MM.1S (cell line): ENCODE results near the gene DENND5A.

Experiments
- EZH2 ChIP-seq: fragments of 300-600 bp; sonication (generic); optimal IDR thresholded peaks from 2 replicates; pipeline ENCODE3; 2017; ENCODE audit warnings: low read depth, mild to moderate bottlenecking, antibody characterized with exemption, low read length, mixed read lengths
- TF ChIP-seq, protein P1 (sequence below): fragments of 300-600 bp; sonication (generic); IDR thresholded peaks from 2 replicates; pipeline ENCODE4 v1.5.1; 2016; ENCODE audit warnings: antibody characterized with exemption, low read length, mixed read lengths

DNA sequence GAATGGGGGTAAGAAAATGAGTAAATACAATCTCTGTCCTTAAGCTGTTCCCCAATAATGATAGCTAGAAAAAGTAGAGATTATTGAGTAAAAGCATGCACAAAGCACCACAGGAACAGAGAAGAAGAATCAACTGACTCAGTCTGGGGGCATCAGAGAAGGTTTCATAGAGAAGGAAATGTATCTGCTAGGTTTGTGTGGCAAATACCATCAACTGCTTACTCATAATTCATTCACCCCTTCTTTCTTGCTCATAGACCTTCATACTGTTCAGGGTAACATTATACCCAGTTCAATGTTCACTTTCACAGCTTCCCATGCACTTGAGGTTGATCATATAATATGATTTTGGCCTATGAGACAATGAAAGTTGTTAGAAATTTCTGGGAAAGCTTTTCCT lies 88.6 kb downstream of the DENND5A start:
- TF ChIP-seq, protein P1, sequence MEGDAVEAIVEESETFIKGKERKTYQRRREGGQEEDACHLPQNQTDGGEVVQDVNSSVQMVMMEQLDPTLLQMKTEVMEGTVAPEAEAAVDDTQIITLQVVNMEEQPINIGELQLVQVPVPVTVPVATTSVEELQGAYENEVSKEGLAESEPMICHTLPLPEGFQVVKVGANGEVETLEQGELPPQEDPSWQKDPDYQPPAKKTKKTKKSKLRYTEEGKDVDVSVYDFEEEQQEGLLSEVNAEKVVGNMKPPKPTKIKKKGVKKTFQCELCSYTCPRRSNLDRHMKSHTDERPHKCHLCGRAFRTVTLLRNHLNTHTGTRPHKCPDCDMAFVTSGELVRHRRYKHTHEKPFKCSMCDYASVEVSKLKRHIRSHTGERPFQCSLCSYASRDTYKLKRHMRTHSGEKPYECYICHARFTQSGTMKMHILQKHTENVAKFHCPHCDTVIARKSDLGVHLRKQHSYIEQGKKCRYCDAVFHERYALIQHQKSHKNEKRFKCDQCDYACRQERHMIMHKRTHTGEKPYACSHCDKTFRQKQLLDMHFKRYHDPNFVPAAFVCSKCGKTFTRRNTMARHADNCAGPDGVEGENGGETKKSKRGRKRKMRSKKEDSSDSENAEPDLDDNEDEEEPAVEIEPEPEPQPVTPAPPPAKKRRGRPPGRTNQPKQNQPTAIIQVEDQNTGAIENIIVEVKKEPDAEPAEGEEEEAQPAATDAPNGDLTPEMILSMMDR = no peak
- TF ChIP-seq EZH2 = no peak
